ENCODE data around the gene FBXO46. TPM values are rescaled to one million over a fixed set of nuclear protein-coding genes. Genes with fewer than 3 reads are reported as not detected.

The FBXO46 gene, protein sequence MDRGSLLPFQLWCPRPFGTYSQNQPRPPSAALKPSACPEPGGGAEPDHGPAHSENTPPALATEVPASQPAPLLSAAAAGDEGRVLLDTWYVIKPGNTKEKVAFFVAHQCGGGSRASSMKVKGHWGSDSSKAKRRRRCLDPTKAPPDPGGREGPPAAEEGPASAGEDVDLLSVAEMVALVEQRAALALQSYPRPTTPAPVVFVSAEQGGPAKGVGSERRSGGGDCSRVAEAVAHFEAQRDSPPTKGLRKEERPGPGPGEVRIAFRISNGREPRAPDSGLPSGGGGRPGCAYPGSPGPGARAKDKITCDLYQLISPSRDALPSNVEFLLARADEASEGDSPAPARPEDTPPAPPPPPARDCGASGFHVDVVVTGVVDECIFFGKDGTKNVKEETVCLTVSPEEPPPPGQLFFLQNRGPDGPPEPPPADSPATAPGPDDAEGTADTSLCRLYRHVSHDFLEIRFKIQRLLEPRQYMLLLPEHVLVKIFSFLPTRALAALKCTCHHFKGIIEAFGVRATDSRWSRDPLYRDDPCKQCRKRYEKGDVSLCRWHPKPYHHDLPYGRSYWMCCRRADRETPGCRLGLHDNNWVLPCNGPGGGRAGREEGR
- total RNA-seq (2012; rRNA removed) = 6.6 and 9.2 TPM in 2 replicates

DNA sequence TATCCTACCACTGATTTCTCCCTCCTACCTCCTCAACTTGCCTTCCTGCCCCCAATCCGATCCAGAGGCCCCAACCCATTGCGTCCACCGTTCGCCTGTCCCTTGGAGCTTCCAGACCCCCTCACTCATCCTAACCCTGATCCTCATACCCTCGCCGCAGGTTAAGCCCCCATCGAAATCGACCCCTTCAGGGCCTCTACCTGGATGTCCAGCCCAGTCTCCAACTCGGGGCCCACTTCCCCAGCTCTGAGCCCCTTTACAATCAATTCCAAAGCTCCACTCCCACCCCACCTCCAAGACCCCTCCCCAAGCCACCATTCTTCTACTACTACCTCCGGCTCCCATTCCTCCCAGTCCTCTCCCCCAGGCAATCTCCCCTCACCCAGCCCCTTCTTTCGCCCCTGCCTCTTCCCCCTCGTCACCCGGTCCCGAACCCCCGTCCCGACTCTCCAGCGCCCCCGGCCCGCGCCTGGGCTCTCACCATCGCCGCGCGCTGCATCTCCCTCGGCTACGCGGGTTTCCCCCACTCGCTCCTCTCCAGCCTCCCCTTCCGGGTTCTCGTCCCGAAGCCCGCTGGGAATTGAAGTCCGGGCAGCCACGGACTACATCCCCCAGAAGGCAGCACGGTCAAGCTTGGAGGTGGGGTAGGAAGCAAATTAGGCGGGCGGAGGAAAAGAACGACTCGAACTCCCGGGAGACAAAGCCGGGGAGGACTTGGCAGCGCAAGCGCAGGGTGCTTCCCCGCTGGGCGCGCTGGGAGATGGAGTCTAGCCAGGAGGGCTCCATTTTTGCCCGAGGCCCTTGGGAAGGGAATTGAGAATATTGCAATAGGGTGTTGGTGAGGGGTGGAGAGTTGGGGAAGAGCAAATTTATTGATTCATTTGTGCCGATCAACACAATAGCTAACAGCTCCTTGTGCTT, at the start of gene FBXO46:
Gene FBXO46 (minus strand): TSS at position 529 of the 921 bp plus-strand sequence. CDS start 17,401 bp downstream, outside the sequence.
- Histone ChIP-seq H3K4me3 (ENCODE audit: low read length) (peak within 1 kb of the TSS; percentile 86), H3K36me3 (ENCODE audit: insufficient read depth, low read length) (no peaks in the 10 kb centered on the region), H3K4me2 (ENCODE audit: low read length) (peak within 1 kb of the TSS; percentile 96), H3K27me3 (ENCODE audit: control insufficient read depth, insufficient read depth, low read length) (no peaks in the 10 kb centered on the region), H3K9ac (ENCODE audit: low read depth, low read length) (peak within 1 kb of the TSS; percentile 87), H3K9me3 (replicated peaks; ENCODE audit: low read length) (no peaks in the 10 kb centered on the region), H3K4me1 (ENCODE audit: control insufficient read depth, insufficient read depth, low read length) (peaks cover 11% of the 10 kb centered on the region)

DNA sequence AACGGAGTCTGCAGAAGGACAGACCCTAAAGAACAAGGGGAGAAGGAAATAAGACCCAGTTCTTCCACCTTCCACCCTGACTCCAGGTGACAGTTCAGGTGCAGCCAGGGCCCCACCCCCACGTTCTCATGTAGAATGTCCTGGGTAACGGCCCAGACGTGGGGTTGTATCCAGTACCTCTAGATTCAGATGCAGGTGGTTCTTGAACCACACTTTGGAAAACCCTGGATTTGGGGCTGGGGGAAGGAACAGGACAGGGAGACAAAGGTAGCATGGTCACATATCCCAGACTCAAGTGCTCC, 49.4 kb upstream of the FBXO46 start:
- Histone ChIP-seq H3K4me3 (ENCODE audit: low read length) (peak overlapping the region; percentile 74), H3K9me3 (replicated peaks; ENCODE audit: low read length) (no peaks in the 10 kb centered on the region), H3K9ac (ENCODE audit: low read depth, low read length) (no peak overlapping the region), H3K4me2 (ENCODE audit: low read length) (peak overlapping the region; percentile 82), H3K36me3 (ENCODE audit: insufficient read depth, low read length) (peaks cover 40% of the 10 kb centered on the region), H3K27me3 (ENCODE audit: control insufficient read depth, insufficient read depth, low read length) (no peaks in the 10 kb centered on the region), H3K4me1 (ENCODE audit: control insufficient read depth, insufficient read depth, low read length) (peaks cover 52% of the 10 kb centered on the region)

DNA sequence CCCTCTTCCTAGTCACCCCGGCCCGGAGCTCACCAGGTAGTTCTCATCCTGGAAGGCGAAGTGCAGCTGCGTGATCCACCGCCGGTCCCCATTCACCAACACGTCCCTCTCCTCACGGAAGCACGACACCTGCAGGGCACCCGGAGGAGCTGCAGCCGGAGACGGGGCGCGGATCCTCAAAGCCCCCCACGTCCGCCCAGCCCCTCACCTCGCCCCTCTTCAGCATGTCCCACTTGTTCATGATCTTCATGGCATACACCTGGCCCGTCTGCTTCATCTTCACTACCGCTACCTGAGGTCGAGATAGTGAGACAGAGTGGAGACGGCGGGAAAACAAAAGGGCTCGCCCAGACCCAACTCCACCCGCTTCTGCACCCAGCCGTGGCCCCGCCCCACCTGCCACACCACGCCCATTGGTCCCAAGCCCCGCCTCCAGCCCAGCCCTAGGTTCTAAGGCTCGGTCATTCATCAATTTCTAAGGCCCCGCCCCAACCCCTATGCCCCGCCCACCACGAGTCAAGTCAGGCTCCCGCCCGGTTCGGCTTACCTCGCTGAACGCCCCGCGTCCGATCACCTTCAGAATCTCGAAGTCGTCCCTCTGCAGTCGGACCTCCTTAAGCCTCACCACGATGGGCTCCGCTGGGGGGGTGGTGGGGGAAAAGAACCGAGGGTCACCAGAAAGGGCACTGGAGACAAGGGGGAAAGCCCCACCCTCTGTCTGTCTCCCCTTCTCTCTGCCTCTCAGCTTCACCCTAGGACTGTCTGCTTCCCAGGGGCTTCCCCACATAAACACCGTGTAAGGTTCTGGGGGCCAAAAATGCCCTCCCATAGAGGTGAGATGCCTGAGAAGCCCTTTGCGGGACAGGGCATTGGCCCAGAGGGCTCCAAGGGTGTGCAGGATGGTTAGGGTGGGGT, 48.8 kb upstream of the FBXO46 start:
- peaks cover 46% of the 10 kb centered on the region for H3K4me1 ChIP-seq (ENCODE audit: control insufficient read depth, insufficient read depth, low read length)
- H3K27me3 ChIP-seq (ENCODE audit: control insufficient read depth, insufficient read depth, low read length) = no peaks in the 10 kb centered on the region
- H3K9ac ChIP-seq (ENCODE audit: low read depth, low read length) = no peak overlapping the region
- peak overlapping the region; percentile 82 for H3K4me2 ChIP-seq (ENCODE audit: low read length)
- peak overlapping the region; percentile 74 for H3K4me3 ChIP-seq (ENCODE audit: low read length)
- H3K36me3 ChIP-seq (ENCODE audit: insufficient read depth, low read length) = peaks cover 41% of the 10 kb centered on the region
- H3K9me3 ChIP-seq (replicated peaks; ENCODE audit: low read length) = no peaks in the 10 kb centered on the region

DNA sequence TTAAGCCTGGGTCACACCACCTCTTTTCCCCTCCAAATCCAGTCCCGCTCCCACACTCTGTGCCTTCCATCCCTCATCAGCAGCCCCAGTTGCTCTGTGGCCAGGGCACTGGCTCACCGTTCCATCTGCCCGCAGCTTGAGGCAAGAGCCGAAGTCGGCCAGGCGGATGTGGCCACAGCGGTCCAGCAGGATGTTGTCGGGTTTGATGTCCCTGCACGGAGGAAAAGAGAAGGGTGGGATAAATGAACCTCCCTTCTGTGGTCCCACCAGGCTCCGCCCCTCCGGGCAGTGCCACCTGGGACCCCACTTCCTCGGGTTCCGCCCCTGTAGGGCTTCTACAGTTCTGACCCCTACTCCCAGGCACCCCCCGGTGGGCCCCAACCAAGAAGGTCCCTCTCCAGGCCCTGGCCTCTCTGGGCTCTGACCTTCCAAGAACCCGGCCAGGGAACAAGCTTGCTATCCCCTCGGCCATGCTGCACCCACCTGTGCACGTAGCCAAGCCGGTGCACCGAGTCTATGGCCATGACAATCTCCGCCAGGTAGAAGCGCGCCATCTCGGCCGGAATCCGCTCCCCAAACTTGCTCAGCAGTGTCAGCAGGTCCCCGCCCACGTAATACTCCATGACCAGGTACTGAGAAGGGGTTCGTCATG, 47.4 kb upstream of the FBXO46 start:
- H3K9ac ChIP-seq (ENCODE audit: low read depth, low read length) = no peak overlapping the region
- no peaks in the 10 kb centered on the region for H3K27me3 ChIP-seq (ENCODE audit: control insufficient read depth, insufficient read depth, low read length)
- no peak overlapping the region for H3K4me2 ChIP-seq (ENCODE audit: low read length)
- peaks cover 46% of the 10 kb centered on the region for H3K36me3 ChIP-seq (ENCODE audit: insufficient read depth, low read length)
- no peaks in the 10 kb centered on the region for H3K9me3 ChIP-seq (replicated peaks; ENCODE audit: low read length)
- H3K4me1 ChIP-seq (ENCODE audit: control insufficient read depth, insufficient read depth, low read length) = peaks cover 32% of the 10 kb centered on the region
- no peak overlapping the region for H3K4me3 ChIP-seq (ENCODE audit: low read length)

DNA sequence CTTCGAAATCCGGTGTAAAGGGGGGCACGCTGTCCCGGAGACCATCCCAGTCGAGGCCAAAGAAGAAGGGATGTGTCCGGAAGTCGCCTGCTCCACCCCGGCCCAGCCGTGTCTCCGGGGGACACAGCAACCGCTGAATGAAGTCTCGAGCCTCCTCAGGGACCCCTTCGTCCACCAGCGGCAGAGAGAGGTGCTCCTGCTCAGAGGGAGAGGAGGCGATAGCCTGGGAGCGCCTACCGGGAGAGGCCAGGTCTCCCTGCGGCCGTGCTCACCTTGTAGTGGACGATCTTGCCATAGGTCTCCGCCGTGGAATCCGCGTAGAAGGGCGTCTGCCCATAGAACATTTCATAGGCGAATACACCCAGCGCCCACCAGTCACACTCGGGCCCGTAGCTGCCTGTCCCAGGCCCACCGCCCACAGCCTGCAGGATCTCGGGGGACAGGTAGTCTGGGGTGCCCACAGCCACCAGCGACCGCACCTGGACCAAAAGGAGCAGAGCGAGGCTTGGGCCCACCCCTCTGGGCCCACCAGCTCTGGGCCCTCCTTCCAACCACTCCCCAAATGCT, 46.8 kb upstream of the FBXO46 start:
- Histone ChIP-seq H3K4me2 (ENCODE audit: low read length) (no peak overlapping the region), H3K9me3 (replicated peaks; ENCODE audit: low read length) (no peaks in the 10 kb centered on the region), H3K36me3 (ENCODE audit: insufficient read depth, low read length) (peaks cover 46% of the 10 kb centered on the region), H3K4me3 (ENCODE audit: low read length) (no peak overlapping the region), H3K9ac (ENCODE audit: low read depth, low read length) (no peak overlapping the region), H3K27me3 (ENCODE audit: control insufficient read depth, insufficient read depth, low read length) (no peaks in the 10 kb centered on the region), H3K4me1 (ENCODE audit: control insufficient read depth, insufficient read depth, low read length) (peaks cover 27% of the 10 kb centered on the region)

DNA sequence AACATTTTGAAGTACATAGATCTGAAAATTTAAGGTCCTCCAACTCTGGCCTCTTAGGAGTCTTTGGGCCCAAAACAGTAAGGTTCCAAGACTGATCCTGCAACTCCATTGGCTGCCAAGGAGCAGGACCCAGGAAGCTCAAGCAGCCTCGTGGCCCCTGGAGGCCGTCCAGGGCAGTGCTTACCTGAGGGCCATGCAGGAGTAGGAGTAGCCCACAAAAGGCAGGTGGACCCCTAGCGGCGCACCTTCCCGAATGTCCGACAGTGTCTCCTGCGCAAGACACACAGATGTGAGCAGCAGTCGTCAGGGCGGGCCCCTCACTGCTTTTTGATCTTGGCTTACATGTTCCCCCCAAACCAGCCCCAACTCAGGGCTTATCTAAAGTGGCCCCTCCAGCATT, 44.1 kb upstream of the FBXO46 start:
- peaks cover 42% of the 10 kb centered on the region for H3K36me3 ChIP-seq (ENCODE audit: insufficient read depth, low read length)
- no peak overlapping the region for H3K4me3 ChIP-seq (ENCODE audit: low read length)
- peaks cover 10% of the 10 kb centered on the region for H3K4me1 ChIP-seq (ENCODE audit: control insufficient read depth, insufficient read depth, low read length)
- no peak overlapping the region for H3K9ac ChIP-seq (ENCODE audit: low read depth, low read length)
- H3K27me3 ChIP-seq (ENCODE audit: control insufficient read depth, insufficient read depth, low read length) = no peaks in the 10 kb centered on the region
- H3K9me3 ChIP-seq (replicated peaks; ENCODE audit: low read length) = no peaks in the 10 kb centered on the region
- no peak overlapping the region for H3K4me2 ChIP-seq (ENCODE audit: low read length)

DNA sequence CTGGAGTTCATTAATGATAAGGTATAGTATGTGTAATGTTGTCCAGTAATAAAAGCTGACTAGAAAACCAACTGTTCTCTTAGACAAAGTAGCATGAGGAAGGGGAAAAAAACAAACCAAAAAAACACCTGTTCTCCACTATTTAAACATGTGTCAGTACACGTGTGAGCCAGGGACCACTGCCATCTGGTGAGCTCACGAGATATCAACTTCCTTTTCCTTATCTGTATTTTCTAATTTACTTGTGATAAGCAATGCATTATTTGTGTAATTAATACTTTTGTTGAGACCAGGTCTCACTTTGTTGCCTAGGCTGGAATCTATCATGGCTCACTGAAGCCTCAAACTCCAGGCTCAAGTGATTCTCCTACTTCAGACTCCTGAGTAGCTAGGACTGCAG, 42.7 kb upstream of the FBXO46 start:
- H3K27me3 ChIP-seq (ENCODE audit: control insufficient read depth, insufficient read depth, low read length) = no peaks in the 10 kb centered on the region
- H3K36me3 ChIP-seq (ENCODE audit: insufficient read depth, low read length) = peaks cover 30% of the 10 kb centered on the region

DNA sequence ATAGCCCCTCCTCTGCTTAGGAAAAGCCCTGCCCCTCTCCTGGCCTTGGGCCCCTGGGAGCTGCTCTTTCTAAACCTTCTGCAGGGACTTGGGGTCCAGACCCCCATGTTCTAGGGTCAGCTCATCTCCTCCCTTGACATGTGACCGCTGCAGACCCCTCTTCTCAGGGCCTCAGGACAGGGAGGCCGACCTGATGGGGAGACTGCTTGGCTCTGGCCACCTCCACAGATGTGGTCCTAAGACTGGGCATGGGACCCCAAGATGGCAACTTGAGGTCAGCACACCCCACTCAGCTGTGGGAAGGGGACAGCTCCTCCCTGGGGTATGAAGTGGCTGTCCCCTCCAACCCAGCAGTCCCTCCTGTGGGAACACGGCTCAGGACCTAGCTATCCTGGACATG, 42.2 kb upstream of the FBXO46 start:
- peaks cover 14% of the 10 kb centered on the region for H3K4me1 ChIP-seq (ENCODE audit: control insufficient read depth, insufficient read depth, low read length)
- H3K4me2 ChIP-seq (ENCODE audit: low read length) = no peak overlapping the region
- H3K4me3 ChIP-seq (ENCODE audit: low read length) = no peak overlapping the region
- no peaks in the 10 kb centered on the region for H3K9me3 ChIP-seq (replicated peaks; ENCODE audit: low read length)
- H3K27me3 ChIP-seq (ENCODE audit: control insufficient read depth, insufficient read depth, low read length) = no peaks in the 10 kb centered on the region
- no peak overlapping the region for H3K9ac ChIP-seq (ENCODE audit: low read depth, low read length)
- H3K36me3 ChIP-seq (ENCODE audit: insufficient read depth, low read length) = peaks cover 25% of the 10 kb centered on the region

More for the DNA sequence above, 42.7 kb upstream of the FBXO46 start:
- Histone ChIP-seq H3K4me1 (ENCODE audit: control insufficient read depth, insufficient read depth, low read length) (peaks cover 14% of the 10 kb centered on the region), H3K9ac (ENCODE audit: low read depth, low read length) (no peak overlapping the region), H3K4me2 (ENCODE audit: low read length) (no peak overlapping the region), H3K4me3 (ENCODE audit: low read length) (no peak overlapping the region), H3K9me3 (replicated peaks; ENCODE audit: low read length) (no peaks in the 10 kb centered on the region)

DNA sequence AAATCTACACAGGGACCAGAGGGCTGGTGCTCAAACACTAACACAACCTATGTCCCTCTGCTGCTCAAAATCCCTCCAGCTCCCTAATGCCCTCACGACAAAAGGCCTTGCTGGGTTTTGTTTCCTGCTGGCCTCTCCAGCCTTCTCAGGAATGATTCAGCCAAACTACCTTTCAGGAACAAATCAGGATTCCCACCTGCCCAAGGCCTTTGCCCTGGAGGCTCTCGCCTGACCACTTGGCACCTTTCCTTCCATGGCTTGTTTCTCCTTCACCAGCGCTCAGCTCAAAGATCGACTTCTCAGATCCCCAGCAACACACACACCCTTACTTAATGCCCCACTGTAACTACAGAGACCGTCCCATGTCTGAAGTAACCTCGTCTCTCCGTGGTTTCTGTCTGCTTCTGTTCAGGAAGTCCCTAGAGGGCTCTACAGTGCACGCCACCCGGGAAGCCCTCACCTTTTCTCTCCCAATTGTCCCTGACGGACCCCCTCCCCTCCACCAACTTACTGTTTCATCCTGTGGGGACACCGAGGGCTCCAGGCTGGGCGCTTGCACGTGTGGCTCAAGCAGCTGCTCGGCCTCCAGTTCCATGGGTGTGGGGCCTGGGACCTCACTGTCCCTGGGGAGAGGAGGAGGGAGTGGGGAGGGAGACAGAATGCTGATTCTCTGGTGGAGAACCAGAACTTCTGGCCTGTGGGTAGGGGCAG, 41.6 kb upstream of the FBXO46 start:
- no peaks in the 10 kb centered on the region for H3K9me3 ChIP-seq (replicated peaks; ENCODE audit: low read length)

More for the DNA sequence above, 41.6 kb upstream of the FBXO46 start:
- no peak overlapping the region for H3K4me2 ChIP-seq (ENCODE audit: low read length)
- peaks cover 14% of the 10 kb centered on the region for H3K4me1 ChIP-seq (ENCODE audit: control insufficient read depth, insufficient read depth, low read length)
- H3K4me3 ChIP-seq (ENCODE audit: low read length) = no peak overlapping the region
- H3K9ac ChIP-seq (ENCODE audit: low read depth, low read length) = no peak overlapping the region
- no peaks in the 10 kb centered on the region for H3K27me3 ChIP-seq (ENCODE audit: control insufficient read depth, insufficient read depth, low read length)
- H3K36me3 ChIP-seq (ENCODE audit: insufficient read depth, low read length) = peaks cover 19% of the 10 kb centered on the region

Measured in skeletal muscle satellite cell (primary cell).